SH-SY5Y (cell line): ENCODE results near the gene ZNF526.

Source experiments
- GATA2 ChIP-seq: IDR thresholded peaks from 2 replicates; pipeline ENCODE4 v1.6.1; 2011; ENCODE audit warnings: mild to moderate bottlenecking, low read depth, low read length
- GATA3 ChIP-seq: IDR thresholded peaks from 2 replicates; pipeline ENCODE4 v1.6.1; 2011; ENCODE audit warnings: low read depth, mild to moderate bottlenecking, low read length, moderate library complexity

The ZNF526 gene

DNA sequence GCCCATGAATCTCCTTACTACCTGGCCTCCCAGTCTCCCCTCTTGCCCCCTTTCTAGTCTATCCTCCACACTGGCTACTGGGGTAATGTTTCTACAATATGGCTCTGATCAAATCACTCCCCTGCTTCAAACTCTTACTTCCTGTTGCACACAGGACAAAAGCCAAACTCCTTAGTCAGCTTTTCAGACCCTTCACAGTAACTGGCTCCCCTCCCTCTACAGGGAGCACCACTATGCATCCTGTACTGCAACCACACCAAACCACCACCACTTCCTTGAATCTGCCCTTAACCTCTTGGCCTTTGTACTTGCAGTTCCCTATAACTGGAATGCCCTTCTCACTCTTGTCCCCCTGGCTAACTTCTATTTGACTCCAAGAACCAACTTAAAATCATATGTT, 34.8 kb upstream of the ZNF526 start:
- TF ChIP-seq GATA2 (no peak), GATA3 (no peak)

GRCh38 chr19:42188665-42189064, 31.4 kb upstream of the ZNF526 start:
- TF ChIP-seq GATA2 (no peak), GATA3 (no peak)

GRCh38 chr19:42189133-42189532, 31.0 kb upstream of the ZNF526 start:
- TF ChIP-seq GATA3 (no peak), GATA2 (no peak)

DNA sequence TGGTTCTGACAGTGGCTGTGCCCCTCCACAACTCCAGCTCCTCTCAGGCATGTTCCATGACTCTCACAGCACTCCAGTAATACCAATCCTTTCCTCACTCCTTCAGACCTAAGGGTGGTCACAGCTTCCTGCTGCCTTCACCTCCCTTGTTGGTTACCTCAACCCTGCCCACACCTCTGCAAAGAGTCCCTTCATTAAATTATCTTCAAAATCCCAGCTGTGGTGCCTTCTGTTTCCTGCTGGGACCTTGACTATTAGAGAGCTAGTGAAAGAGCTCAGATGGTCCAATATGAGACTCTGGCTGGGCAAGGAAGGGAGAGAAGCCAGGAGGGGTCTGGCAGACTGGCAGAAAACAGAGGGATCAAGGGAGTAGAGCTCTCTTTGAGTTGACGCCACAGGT, 28.8 kb upstream of the ZNF526 start:
- TF ChIP-seq GATA3 (no peak), GATA2 (no peak)

- TF ChIP-seq GATA2 (no peak), GATA3 (no peak)
Measured at GRCh38 chr19:42191855-42192254, 28.3 kb upstream of the ZNF526 start.

- TF ChIP-seq GATA3 (no peak), GATA2 (no peak)
Measured at GRCh38 chr19:42193294-42193693, 26.8 kb upstream of the ZNF526 start.

- no peak for TF ChIP-seq GATA3
- no peak for TF ChIP-seq GATA2
Measured at GRCh38 chr19:42193706-42194105, 26.4 kb upstream of the ZNF526 start.

- TF ChIP-seq GATA2: no peak
- no peak for TF ChIP-seq GATA3
Measured at GRCh38 chr19:42196011-42197001, 23.8 kb upstream of the ZNF526 start.

- TF ChIP-seq GATA3 (no peak), GATA2 (no peak)
Measured at GRCh38 chr19:42197375-42197817, 22.7 kb upstream of the ZNF526 start.

- no peak for TF ChIP-seq GATA2
- TF ChIP-seq GATA3: no peak
Measured at GRCh38 chr19:42198676-42199439, 21.3 kb upstream of the ZNF526 start.

- TF ChIP-seq GATA3 (no peak), GATA2 (no peak)
Measured at GRCh38 chr19:42199440-42200115, 20.5 kb upstream of the ZNF526 start.

- TF ChIP-seq GATA3: no peak
- no peak for TF ChIP-seq GATA2
Measured at GRCh38 chr19:42200116-42200715, 19.9 kb upstream of the ZNF526 start.

DNA sequence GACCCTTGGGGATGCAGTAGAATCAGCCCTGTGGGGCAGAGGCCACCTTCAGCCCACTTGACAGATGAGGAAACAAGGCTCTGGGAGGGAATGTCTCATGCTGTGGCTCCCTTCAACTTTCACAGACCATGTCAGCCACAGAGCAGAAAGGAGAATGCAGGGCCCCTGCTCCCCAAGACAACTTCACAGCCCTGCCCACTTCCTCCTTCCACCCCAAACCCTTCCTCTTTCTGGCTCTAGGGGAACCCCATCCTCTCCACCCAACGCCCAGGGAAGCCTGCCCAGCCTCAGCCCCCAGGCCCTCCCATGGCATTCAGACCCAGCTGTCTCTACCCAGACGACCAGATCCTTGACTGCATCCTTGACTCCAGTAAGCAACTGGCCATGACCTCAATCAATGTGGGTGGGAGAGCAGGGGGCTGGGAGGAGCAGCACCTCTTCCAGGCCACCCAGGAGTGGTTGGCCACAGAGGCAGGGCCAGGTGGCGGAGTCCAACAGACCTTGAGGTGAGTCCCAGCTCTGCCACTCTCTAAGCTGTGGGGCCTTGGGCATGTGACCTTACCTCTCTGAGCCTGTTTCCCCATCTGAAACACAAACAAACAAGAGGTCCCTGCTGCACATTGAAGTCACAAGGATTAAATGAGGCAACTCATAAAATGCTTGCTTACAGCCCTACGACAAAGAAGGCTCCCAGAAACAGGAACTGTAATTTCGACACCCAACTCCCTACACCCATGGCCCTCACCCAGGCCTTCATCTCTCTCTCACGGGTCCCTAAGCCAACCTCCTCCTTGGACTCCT, 18.4 kb upstream of the ZNF526 start:
- TF ChIP-seq GATA3 (no peak), GATA2 (no peak)
